HCT116 (cell line): Measurements from ENCODE around the gene GALNT11. TPM values are rescaled to one million over a fixed set of nuclear protein-coding genes. Genes with fewer than 3 reads are reported as not detected.

ENCODE experiments used
- ATAC-seq: fragments of 200-7000 bp; cut with Tn5 transposase; 2 replicates; pipeline ENCODE4 v1.9.1; 2020; ENCODE audit warnings: mild to moderate bottlenecking, moderate library complexity
- BruUV-seq: library from RNA; stranded (reverse); fragments of 400-500 nt; replicated peaks from 2 replicates; lab custom pipeline; 2021; lab: Mats Ljungman, UMichigan
- CTCF ChIA-PET: fragments of 300-600 bp; sonication (Branson Sonifier 250); formaldehyde crosslinking; loops from one replicate; lab custom pipeline; 2021; ENCODE audit warnings: antibody characterized with exemption; lab: Charles Lee
- POLR2A ChIA-PET: fragments of 300-600, 350-600 bp; sonication (Branson Sonifier 250); formaldehyde crosslinking; loops from one replicate; lab custom pipeline; 2021; ENCODE audit warnings: antibody characterized with exemption; lab: Charles Lee
- RAD21 ChIA-PET, 2 experiments: fragments of 300-600 bp; sonication (Branson Sonifier 250); formaldehyde crosslinking; loops; one replicate each; lab custom pipeline; 2023; ENCODE audit warnings: low total read pairs in 2 of 2; ENCODE audit not compliant: uncharacterized antibody in 2 of 2, unreplicated experiment in 2 of 2, low non-redundant PET in 1 of 2; lab: Charles Lee
- DNase-seq: peaks from one replicate; pipeline ENCODE4 v3.0.0-alpha.2; 2010; ENCODE audit warnings: low read depth, low spot score
- H2AFZ ChIP-seq: fragments of 200-600 bp; shearing (Covaris generic), sonication (generic); 2 replicates; pipeline ENCODE4 v1.6.1; 2017; ENCODE audit warnings: low read depth, mixed run types, mixed read lengths, antibody characterized with exemption, low read length; ENCODE audit not compliant: poor library complexity, severe bottlenecking
- H3K27ac ChIP-seq: 2 replicates; pipeline ENCODE4 v1.5.1; 2012; ENCODE audit warnings: low read depth, low read length
- H3K27me3 ChIP-seq: fragments of 200-600 bp; sonication (generic); 2 replicates; pipeline ENCODE4 v1.6.1; 2016; ENCODE audit warnings: mixed run types, low read length, mixed read lengths; ENCODE audit not compliant: insufficient read depth
- H3K36me3 ChIP-seq, 2 experiments: fragments of 200-500 bp in 1 of 2; fragments of 200-600 bp in 1 of 2; sonication (Bioruptor generic) in 1 of 2; sonication (generic) in 1 of 2; 2 replicates each; pipeline versions ENCODE4 v1.5.1 to v1.6.1; 2014 to 2016; ENCODE audit warnings: low read length in 2 of 2, inconsistent platforms in 1 of 2, mixed read lengths in 1 of 2, mixed run types in 1 of 2; ENCODE audit not compliant: insufficient read depth in 2 of 2, control insufficient read depth in 1 of 2
- H3K4me1 ChIP-seq, 2 experiments: fragments of 200-600 bp in 1 of 2; sonication (generic) in 1 of 2; 2 replicates each; pipeline versions ENCODE4 v1.5.1 to v1.6.1; 2012 to 2017; ENCODE audit warnings: low read length in 2 of 2, inconsistent platforms in 1 of 2, mild to moderate bottlenecking in 1 of 2, mixed read lengths in 1 of 2, mixed run types in 1 of 2, moderate library complexity in 1 of 2; ENCODE audit not compliant: insufficient read depth in 2 of 2, control insufficient read depth in 1 of 2
- H3K4me2 ChIP-seq: fragments of 200-600 bp; sonication (generic); 2 replicates; pipeline ENCODE4 v1.6.1; 2017; ENCODE audit warnings: mixed run types, low read length, mixed read lengths
- H3K4me3 ChIP-seq, 2 experiments: fragments of 200-600 bp in 1 of 2; sonication (generic) in 1 of 2; replicated peaks in 1 of 2; 2 replicates each; pipeline ENCODE4 v1.5.1; 2011 to 2016; ENCODE audit warnings: low read length in 2 of 2, control low read depth in 1 of 2, low read depth in 1 of 2, mild to moderate bottlenecking in 1 of 2, mixed read lengths in 1 of 2, mixed run types in 1 of 2
- H3K79me2 ChIP-seq: fragments of 200-600 bp; sonication (generic); 2 replicates; pipeline ENCODE4 v1.6.1; 2017; ENCODE audit warnings: mild to moderate bottlenecking, mixed run types, low read length, moderate library complexity, mixed read lengths; ENCODE audit not compliant: insufficient read depth
- H3K9ac ChIP-seq: fragments of 200-600 bp; sonication (generic); 2 replicates; pipeline ENCODE4 v1.6.1; 2016; ENCODE audit warnings: low read length, mixed read lengths
- H3K9me2 ChIP-seq: fragments of 200-600 bp; sonication (generic), shearing (Covaris generic); 2 replicates; pipeline ENCODE4 v1.6.1; 2017; ENCODE audit warnings: mixed run types, mild to moderate bottlenecking, moderate library complexity; ENCODE audit not compliant: insufficient read depth
- H3K9me3 ChIP-seq, 2 experiments: fragments of 200-500 bp in 1 of 2; fragments of 200-600 bp in 1 of 2; sonication (Bioruptor generic) in 1 of 2; sonication (generic) in 1 of 2; 2 replicates each; pipeline ENCODE4 v1.6.1; 2014 to 2017; ENCODE audit warnings: low read length in 2 of 2, mixed read lengths in 2 of 2, inconsistent platforms in 1 of 2, low read depth in 1 of 2, mild to moderate bottlenecking in 1 of 2, mixed run types in 1 of 2, moderate library complexity in 1 of 2; ENCODE audit not compliant: control insufficient read depth in 1 of 2, insufficient read depth in 1 of 2
- H4K20me1 ChIP-seq: fragments of 200-600 bp; sonication (generic), shearing (Covaris generic); 2 replicates; pipeline ENCODE4 v1.6.1; 2017; ENCODE audit warnings: mixed run types, mild to moderate bottlenecking, moderate library complexity; ENCODE audit not compliant: insufficient read depth
- EGR1 ChIP-seq: IDR thresholded peaks from 2 replicates; pipeline ENCODE4 v1.6.1; 2012; ENCODE audit warnings: low read depth
- FOSL1 ChIP-seq: IDR thresholded peaks from 2 replicates; pipeline ENCODE4 v1.6.1; 2012; ENCODE audit warnings: low read depth
- POLR2A ChIP-seq: IDR thresholded peaks from 2 replicates; pipeline ENCODE4 v1.7.0; 2011; ENCODE audit warnings: borderline replicate concordance; ENCODE audit not compliant: insufficient read depth, insufficient read length; ENCODE audit errors: extremely low read depth
- POLR2AphosphoS5 ChIP-seq: IDR thresholded peaks from 2 replicates; pipeline ENCODE4 v1.6.1; 2011; ENCODE audit warnings: mild to moderate bottlenecking, low read depth, low read length, moderate library complexity
- RAD21 ChIP-seq: IDR thresholded peaks from 2 replicates; pipeline ENCODE4 v1.6.1; 2012; ENCODE audit warnings: low read depth, mild to moderate bottlenecking
- SIN3A ChIP-seq: IDR thresholded peaks from 2 replicates; pipeline ENCODE4 v1.6.1; 2012; ENCODE audit warnings: low read depth
- SRF ChIP-seq: IDR thresholded peaks from 2 replicates; pipeline ENCODE4 v1.6.1; 2012; ENCODE audit warnings: low read depth
- YY1 ChIP-seq: IDR thresholded peaks from 2 replicates; pipeline ENCODE4 v1.6.1; 2011; ENCODE audit warnings: low read length, low read depth, moderate library complexity, mild to moderate bottlenecking; ENCODE audit not compliant: insufficient replicate concordance; ENCODE audit errors: extremely low read depth
- ZFX ChIP-seq: fragments of 450-650 bp; IDR thresholded peaks from 2 replicates; pipeline ENCODE4 v1.6.1; 2017
- intact Hi-C: fragments of 100-400 bp; cut with micrococcal nuclease; formaldehyde crosslinking; loops from 2 replicates; pipeline ENCODE4 v1.10.0; 2022
- total RNA-seq: library from RNA; stranded (reverse); gene quantifications from one replicate; pipeline ENCODE4 v1.2.1, GENCODE V29; 2021; ENCODE audit not compliant: unreplicated experiment
- TF ChIP-seq, protein P1 (sequence below), 3 experiments: fragments of 200-600 bp in 1 of 3; sonication (generic) in 1 of 3; IDR thresholded peaks in 2 of 3; conservative IDR thresholded peaks in 1 of 3; 2 replicates each; pipeline ENCODE4 v1.5.1; 2012 to 2017; ENCODE audit warnings: low read depth in 2 of 3, low read length in 2 of 3, antibody characterized with exemption in 1 of 3, borderline replicate concordance in 1 of 3, control low read depth in 1 of 3, mild to moderate bottlenecking in 1 of 3, mixed read lengths in 1 of 3, mixed run types in 1 of 3, moderate library complexity in 1 of 3; ENCODE audit not compliant: insufficient read depth in 1 of 3

GALNT11 gene
- total RNA-seq, 1 experiment from 2014 or later, result 28.9 TPM

- TF ChIP-seq, protein P1, sequence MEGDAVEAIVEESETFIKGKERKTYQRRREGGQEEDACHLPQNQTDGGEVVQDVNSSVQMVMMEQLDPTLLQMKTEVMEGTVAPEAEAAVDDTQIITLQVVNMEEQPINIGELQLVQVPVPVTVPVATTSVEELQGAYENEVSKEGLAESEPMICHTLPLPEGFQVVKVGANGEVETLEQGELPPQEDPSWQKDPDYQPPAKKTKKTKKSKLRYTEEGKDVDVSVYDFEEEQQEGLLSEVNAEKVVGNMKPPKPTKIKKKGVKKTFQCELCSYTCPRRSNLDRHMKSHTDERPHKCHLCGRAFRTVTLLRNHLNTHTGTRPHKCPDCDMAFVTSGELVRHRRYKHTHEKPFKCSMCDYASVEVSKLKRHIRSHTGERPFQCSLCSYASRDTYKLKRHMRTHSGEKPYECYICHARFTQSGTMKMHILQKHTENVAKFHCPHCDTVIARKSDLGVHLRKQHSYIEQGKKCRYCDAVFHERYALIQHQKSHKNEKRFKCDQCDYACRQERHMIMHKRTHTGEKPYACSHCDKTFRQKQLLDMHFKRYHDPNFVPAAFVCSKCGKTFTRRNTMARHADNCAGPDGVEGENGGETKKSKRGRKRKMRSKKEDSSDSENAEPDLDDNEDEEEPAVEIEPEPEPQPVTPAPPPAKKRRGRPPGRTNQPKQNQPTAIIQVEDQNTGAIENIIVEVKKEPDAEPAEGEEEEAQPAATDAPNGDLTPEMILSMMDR (IDR thresholded peaks at IDR 0.05 in 2 of 3, conservative IDR thresholded peaks at IDR 0.05 in 1 of 3; ENCODE audit: borderline replicate concordance in 1 of 3, insufficient read depth in 1 of 3, low read depth in 2 of 3, low read length in 2 of 3), result no peak
- TF ChIP-seq POLR2AphosphoS5, result no peak
- no peak for TF ChIP-seq POLR2A
- no peak for TF ChIP-seq YY1
- TF ChIP-seq ZFX, result no peak
- TF ChIP-seq FOSL1, result no peak
- TF ChIP-seq SIN3A, result no peak
- no peak for TF ChIP-seq EGR1
- TF ChIP-seq RAD21, result no peak
Observed at GRCh38 chr7:152121432-152121831, 96.0 kb downstream of the GALNT11 start (continued).

GRCh38 chr7:152122540-152122939 is 97.1 kb downstream of the GALNT11 start:
- no peak overlapping the region for H2AFZ ChIP-seq
- no peak overlapping the region for H3K4me3 ChIP-seq
- H3K4me2 ChIP-seq, result no peak overlapping the region
- BruUV-seq, result no TSS peak
- H3K9me3 ChIP-seq, result no peaks in the 10 kb centered on the region
- no peak for TF ChIP-seq POLR2A
- TF ChIP-seq SRF, result no peak
- TF ChIP-seq EGR1, result no peak
- ChIA-PET POLR2A (no interaction called here), CTCF (no interaction called here), RAD21 (no interaction called here)
- H3K4me1 ChIP-seq, result no peaks in the 10 kb centered on the region
- DNase-seq, result no peak
- no peaks in the 10 kb centered on the region for H3K27me3 ChIP-seq
- H3K9me2 ChIP-seq, result no peaks in the 10 kb centered on the region
- no peak overlapping the region for H3K27ac ChIP-seq
- no peaks in the 10 kb centered on the region for H3K79me2 ChIP-seq
- ATAC-seq, result no peak
- H3K36me3 ChIP-seq, result peaks cover 20 to 38% of the 10 kb centered on the region in 2 experiments
- H3K9ac ChIP-seq, result no peak overlapping the region
- intact Hi-C loops, result no loop called here
- no peaks in the 10 kb centered on the region for H4K20me1 ChIP-seq
